Liver (tissue), 9 donors: ENCODE measurements around the gene YOD1. TPM values are rescaled to one million over a fixed set of nuclear protein-coding genes. Genes with fewer than 3 reads are reported as not detected.

ENCODE experiments used
- DNase-seq: peaks from one replicate; pipeline ENCODE4 v3.0.0-alpha.2; 2017; ENCODE audit warnings: low spot score
- H3K27ac ChIP-seq, 2 donors: one replicate each; pipeline ENCODE4 v1.7.0; 2013; ENCODE audit warnings: inconsistent platforms in 2 of 2, low read length in 2 of 2, control low read depth in 1 of 2, low read depth in 1 of 2, mild to moderate bottlenecking in 1 of 2
- H3K27me3 ChIP-seq, 4 donors: one replicate each; pipeline versions ENCODE4 v1.6.1 to v1.7.0; 2013; ENCODE audit warnings: low read length in 3 of 4, inconsistent platforms in 1 of 4, mild to moderate bottlenecking in 1 of 4, moderate library complexity in 1 of 4; ENCODE audit not compliant: control insufficient read depth in 4 of 4, insufficient read depth in 4 of 4
- H3K36me3 ChIP-seq, 4 donors: one replicate each; pipeline versions ENCODE4 v1.6.1 to v1.7.0; 2013; ENCODE audit warnings: low read length in 3 of 4, mild to moderate bottlenecking in 3 of 4, low read depth in 1 of 4, moderate library complexity in 1 of 4; ENCODE audit not compliant: control insufficient read depth in 4 of 4, insufficient read depth in 3 of 4
- H3K4me1 ChIP-seq, 4 donors: one replicate each; pipeline versions ENCODE4 v1.6.1 to v1.7.0; 2013; ENCODE audit warnings: low read length in 3 of 4, mild to moderate bottlenecking in 3 of 4, moderate library complexity in 1 of 4; ENCODE audit not compliant: control insufficient read depth in 4 of 4, insufficient read depth in 4 of 4
- H3K4me3 ChIP-seq, 3 donors: one replicate each; pipeline versions ENCODE4 v1.6.1 to v1.7.0; 2013; ENCODE audit warnings: low read length in 3 of 3, control low read depth in 1 of 3, low read depth in 1 of 3, mild to moderate bottlenecking in 1 of 3
- H3K9ac ChIP-seq, 2 donors: one replicate each; pipeline ENCODE4 v1.7.0; 2013; ENCODE audit warnings: low read length in 2 of 2, mild to moderate bottlenecking in 2 of 2, moderate library complexity in 2 of 2, control low read depth in 1 of 2, low read depth in 1 of 2
- H3K9me3 ChIP-seq, 4 donors: one replicate each; pipeline versions ENCODE4 v1.6.1 to v1.7.0; 2013; ENCODE audit warnings: low read length in 3 of 4; ENCODE audit not compliant: control insufficient read depth in 4 of 4
- ATF3 ChIP-seq: IDR thresholded peaks from 2 replicates; pipeline ENCODE4 v1.6.1; 2016; ENCODE audit warnings: antibody characterized with exemption
- EGR1 ChIP-seq, 2 donors: IDR thresholded peaks; 2 replicates each; pipeline ENCODE4 v1.6.1; 2016 to 2018; ENCODE audit warnings: antibody characterized with exemption in 2 of 2, low read depth in 2 of 2
- FOXA1 ChIP-seq: IDR thresholded peaks from 2 replicates; pipeline ENCODE4 v1.6.1; 2016; ENCODE audit warnings: antibody characterized with exemption
- FOXA2 ChIP-seq: IDR thresholded peaks from 2 replicates; pipeline ENCODE4 v1.6.1; 2016; ENCODE audit warnings: antibody characterized with exemption
- GABPA ChIP-seq, 2 donors: IDR thresholded peaks in 1 of 2; conservative IDR thresholded peaks in 1 of 2; 2 replicates each; pipeline ENCODE4 v1.6.1; 2016; ENCODE audit warnings: antibody characterized with exemption in 2 of 2, mild to moderate bottlenecking in 1 of 2, moderate library complexity in 1 of 2
- HNF4A ChIP-seq, 2 donors: conservative IDR thresholded peaks; 2 replicates each; pipeline ENCODE4 v1.6.1; 2016; ENCODE audit warnings: antibody characterized with exemption in 2 of 2, mild to moderate bottlenecking in 2 of 2
- HNF4G ChIP-seq: IDR thresholded peaks from 2 replicates; pipeline ENCODE4 v1.6.1; 2016; ENCODE audit warnings: antibody characterized with exemption
- JUND ChIP-seq, 2 donors: IDR thresholded peaks; 2 replicates each; pipeline ENCODE4 v1.6.1; 2016; ENCODE audit warnings: antibody characterized with exemption in 2 of 2
- MAX ChIP-seq: IDR thresholded peaks from 2 replicates; pipeline ENCODE4 v1.6.1; 2016; ENCODE audit warnings: antibody characterized with exemption
- NR2F2 ChIP-seq: IDR thresholded peaks from 2 replicates; pipeline ENCODE4 v1.6.1; 2016; ENCODE audit warnings: antibody characterized with exemption
- RAD21 ChIP-seq, 2 donors: IDR thresholded peaks; 2 replicates each; pipeline ENCODE4 v1.6.1; 2016; ENCODE audit warnings: antibody characterized with exemption in 2 of 2, mild to moderate bottlenecking in 2 of 2
- SP1 ChIP-seq: IDR thresholded peaks from 2 replicates; pipeline ENCODE4 v1.6.1; 2018; ENCODE audit warnings: antibody characterized with exemption, mild to moderate bottlenecking
- TAF1 ChIP-seq: conservative IDR thresholded peaks from 2 replicates; pipeline ENCODE4 v1.6.1; 2016; ENCODE audit warnings: antibody characterized with exemption, mild to moderate bottlenecking
- YY1 ChIP-seq: IDR thresholded peaks from 2 replicates; pipeline ENCODE4 v1.6.1; 2016; ENCODE audit warnings: antibody characterized with exemption, mild to moderate bottlenecking
- WGBS: extraction: QIAGEN DNeasy Blood & Tissue Kit; methylation state at CpG from one replicate; pipeline ENCODE4 v1.1.7; 2013; 5-methylcytosine and 5-hydroxymethylcytosine counted together
- polyA plus RNA-seq, 2 donors: library from polyadenylated mRNA; stranded (reverse) in 1 of 2; unstranded in 1 of 2; fragments of 200-250 nt in 1 of 2; fragments of >200 nt in 1 of 2; fragmentation: Nextera tagmentation in 1 of 2; extraction: Ambion mirVana in 1 of 2; gene quantifications; one replicate each; pipeline versions ENCODE4 v1.2.1 to v1.2.3, GENCODE V29; 2013 to 2015
- total RNA-seq, 2 donors: library from RNA; depleted of rRNA; stranded (reverse); fragments of >200 nt; gene quantifications; one replicate each; pipeline ENCODE4 v1.2.3, GENCODE V29; 2014
- TF ChIP-seq, protein P1 (sequence below): IDR thresholded peaks from 2 replicates; pipeline ENCODE4 v1.6.1; 2016; ENCODE audit warnings: antibody characterized with exemption, mild to moderate bottlenecking
- TF ChIP-seq, protein P2 (sequence below): fragments of 150-350 bp; IDR thresholded peaks from 2 replicates; pipeline ENCODE4 v1.5.1; 2017; ENCODE audit warnings: improper control_type of control experiment, low read depth, low read length; ENCODE audit not compliant: missing input control
- donor health status: healthy.
- donor health status: healthy.
- donor health status: healthy.
- donor health status: healthy.
- donor health status: healthy.

YOD1 gene
- total and polyA plus RNA-seq, 4 donors: 1.3 to 79.4 (median 4.7) TPM

GRCh38 chr1:207003210-207003609 is 47.8 kb downstream of the YOD1 start:
- H3K4me1 ChIP-seq: peaks cover 5 to 16% (median 11%) of the 10 kb centered on the region in 4 donors
- H3K9me3 ChIP-seq: no peaks in the 10 kb centered on the region
- H3K4me3 ChIP-seq: no peak overlapping the region
- WGBS: 93% methylated on average over 4 of the region's 4 CpGs
- no peak for DNase-seq
- H3K27me3 ChIP-seq: no peaks in the 10 kb centered on the region
- H3K27ac ChIP-seq: no peak overlapping the region
- TF ChIP-seq SP1 (no peak), HNF4A (conservative IDR thresholded peaks at IDR 0.05) (no peak), YY1 (no peak), ATF3 (no peak), RAD21 (IDR thresholded peaks at IDR 0.05) (no peak)
- H3K9ac ChIP-seq: no peak overlapping the region
- no peaks in the 10 kb centered on the region for H3K36me3 ChIP-seq

- no peak overlapping the region for H3K27ac ChIP-seq
- H3K4me1 ChIP-seq: peaks cover 5 to 16% (median 11%) of the 10 kb centered on the region in 4 donors
Measured at GRCh38 chr1:207002724-207003146, 48.3 kb downstream of the YOD1 start.

More at GRCh38 chr1:207002724-207003146, 48.3 kb downstream of the YOD1 start:
- TF ChIP-seq ATF3 (no peak), NR2F2 (no peak), MAX (no peak), EGR1 (IDR thresholded peaks at IDR 0.05; ENCODE audit: low read depth in 2 of 2) (no peak), YY1 (no peak), TAF1 (no peak), FOXA2 (no peak), GABPA (IDR thresholded peaks at IDR 0.05 in 1 of 2, conservative IDR thresholded peaks at IDR 0.05 in 1 of 2) (no peak), SP1 (no peak), FOXA1 (no peak), HNF4A (conservative IDR thresholded peaks at IDR 0.05) (no peak), HNF4G (no peak), JUND (IDR thresholded peaks at IDR 0.05) (no peak), RAD21 (IDR thresholded peaks at IDR 0.05) (no peak)
- TF ChIP-seq, protein P1, sequence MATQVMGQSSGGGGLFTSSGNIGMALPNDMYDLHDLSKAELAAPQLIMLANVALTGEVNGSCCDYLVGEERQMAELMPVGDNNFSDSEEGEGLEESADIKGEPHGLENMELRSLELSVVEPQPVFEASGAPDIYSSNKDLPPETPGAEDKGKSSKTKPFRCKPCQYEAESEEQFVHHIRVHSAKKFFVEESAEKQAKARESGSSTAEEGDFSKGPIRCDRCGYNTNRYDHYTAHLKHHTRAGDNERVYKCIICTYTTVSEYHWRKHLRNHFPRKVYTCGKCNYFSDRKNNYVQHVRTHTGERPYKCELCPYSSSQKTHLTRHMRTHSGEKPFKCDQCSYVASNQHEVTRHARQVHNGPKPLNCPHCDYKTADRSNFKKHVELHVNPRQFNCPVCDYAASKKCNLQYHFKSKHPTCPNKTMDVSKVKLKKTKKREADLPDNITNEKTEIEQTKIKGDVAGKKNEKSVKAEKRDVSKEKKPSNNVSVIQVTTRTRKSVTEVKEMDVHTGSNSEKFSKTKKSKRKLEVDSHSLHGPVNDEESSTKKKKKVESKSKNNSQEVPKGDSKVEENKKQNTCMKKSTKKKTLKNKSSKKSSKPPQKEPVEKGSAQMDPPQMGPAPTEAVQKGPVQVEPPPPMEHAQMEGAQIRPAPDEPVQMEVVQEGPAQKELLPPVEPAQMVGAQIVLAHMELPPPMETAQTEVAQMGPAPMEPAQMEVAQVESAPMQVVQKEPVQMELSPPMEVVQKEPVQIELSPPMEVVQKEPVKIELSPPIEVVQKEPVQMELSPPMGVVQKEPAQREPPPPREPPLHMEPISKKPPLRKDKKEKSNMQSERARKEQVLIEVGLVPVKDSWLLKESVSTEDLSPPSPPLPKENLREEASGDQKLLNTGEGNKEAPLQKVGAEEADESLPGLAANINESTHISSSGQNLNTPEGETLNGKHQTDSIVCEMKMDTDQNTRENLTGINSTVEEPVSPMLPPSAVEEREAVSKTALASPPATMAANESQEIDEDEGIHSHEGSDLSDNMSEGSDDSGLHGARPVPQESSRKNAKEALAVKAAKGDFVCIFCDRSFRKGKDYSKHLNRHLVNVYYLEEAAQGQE: no peak
- TF ChIP-seq, protein P2, sequence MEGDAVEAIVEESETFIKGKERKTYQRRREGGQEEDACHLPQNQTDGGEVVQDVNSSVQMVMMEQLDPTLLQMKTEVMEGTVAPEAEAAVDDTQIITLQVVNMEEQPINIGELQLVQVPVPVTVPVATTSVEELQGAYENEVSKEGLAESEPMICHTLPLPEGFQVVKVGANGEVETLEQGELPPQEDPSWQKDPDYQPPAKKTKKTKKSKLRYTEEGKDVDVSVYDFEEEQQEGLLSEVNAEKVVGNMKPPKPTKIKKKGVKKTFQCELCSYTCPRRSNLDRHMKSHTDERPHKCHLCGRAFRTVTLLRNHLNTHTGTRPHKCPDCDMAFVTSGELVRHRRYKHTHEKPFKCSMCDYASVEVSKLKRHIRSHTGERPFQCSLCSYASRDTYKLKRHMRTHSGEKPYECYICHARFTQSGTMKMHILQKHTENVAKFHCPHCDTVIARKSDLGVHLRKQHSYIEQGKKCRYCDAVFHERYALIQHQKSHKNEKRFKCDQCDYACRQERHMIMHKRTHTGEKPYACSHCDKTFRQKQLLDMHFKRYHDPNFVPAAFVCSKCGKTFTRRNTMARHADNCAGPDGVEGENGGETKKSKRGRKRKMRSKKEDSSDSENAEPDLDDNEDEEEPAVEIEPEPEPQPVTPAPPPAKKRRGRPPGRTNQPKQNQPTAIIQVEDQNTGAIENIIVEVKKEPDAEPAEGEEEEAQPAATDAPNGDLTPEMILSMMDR: no peak
- Histone ChIP-seq H3K4me3 (no peak overlapping the region), H3K9me3 (no peaks in the 10 kb centered on the region), H3K36me3 (no peaks in the 10 kb centered on the region), H3K9ac (no peak overlapping the region), H3K27me3 (no peaks in the 10 kb centered on the region)
- DNase-seq: no peak
- 72% methylated on average over 1 of the region's 1 CpG for WGBS
